CD4-positive, alpha-beta memory T cell (primary cell): Measurements from ENCODE around the gene LCE3A. TPM values are rescaled to one million over a fixed set of nuclear protein-coding genes. Genes with fewer than 3 reads are reported as not detected.
"Not testable (repeated sequence)": the region's sequence is repeated elsewhere in the genome, so short reads cannot be mapped to it uniquely, and the experiment has no call there.

Source experiments
- CTCF ChIA-PET: fragments of 350-600 bp; sonication (Branson Sonifier 250); formaldehyde crosslinking; loops from one replicate; lab custom pipeline; 2021; ENCODE audit warnings: inconsistent platforms; ENCODE audit not compliant: partially characterized antibody; lab: Charles Lee
- POLR2A ChIA-PET: fragments of 350-600 bp; sonication (Branson Sonifier 250); formaldehyde crosslinking; loops from one replicate; lab custom pipeline; 2021; ENCODE audit not compliant: partially characterized antibody; lab: Charles Lee
- DNase-seq, 5 donors: peaks; one replicate each; pipeline versions ENCODE4 v3.0.0 to v3.0.0-alpha.2; 2020 to 2022; ENCODE audit warnings: mixed read lengths in 1 of 5
- H3K27ac ChIP-seq: one replicate; pipeline ENCODE4 v1.7.0; 2013; ENCODE audit warnings: low read depth, low read length
- H3K27me3 ChIP-seq: 2 replicates; pipeline ENCODE4 v1.7.0; 2013; ENCODE audit warnings: mild to moderate bottlenecking, low read length, moderate library complexity; ENCODE audit not compliant: insufficient read depth
- H3K36me3 ChIP-seq: 2 replicates; pipeline ENCODE4 v1.7.0; 2013; ENCODE audit warnings: mild to moderate bottlenecking, low read length, moderate library complexity; ENCODE audit not compliant: insufficient read depth
- H3K4me1 ChIP-seq: 2 replicates; pipeline ENCODE4 v1.7.0; 2013; ENCODE audit warnings: mild to moderate bottlenecking, low read length, moderate library complexity; ENCODE audit not compliant: insufficient read depth
- H3K4me3 ChIP-seq, 2 donors: one replicate each; pipeline ENCODE4 v1.7.0; 2013; ENCODE audit warnings: low read length in 2 of 2, mild to moderate bottlenecking in 1 of 2
- H3K9me3 ChIP-seq, 2 donors: one replicate each; pipeline ENCODE4 v1.7.0; 2013; ENCODE audit warnings: low read length in 2 of 2, control low read depth in 1 of 2; ENCODE audit not compliant: control insufficient read depth in 1 of 2
- H3K27ac Mint-ChIP-seq, 7 donors: one replicate each; pipeline ENCODE4 v1.8.0; 2020 to 2021; ENCODE audit warnings: mixed read lengths in 7 of 7, mild to moderate bottlenecking in 6 of 7, inconsistent platforms in 3 of 7, moderate library complexity in 3 of 7
- H3K27me3 Mint-ChIP-seq, 2 donors: one replicate each; pipeline ENCODE4 v1.8.0; 2020 to 2021; ENCODE audit warnings: mixed read lengths in 2 of 2
- H3K36me3 Mint-ChIP-seq, 2 donors: one replicate each; pipeline ENCODE4 v1.8.0; 2020 to 2021; ENCODE audit warnings: mixed read lengths in 2 of 2, inconsistent platforms in 1 of 2, mild to moderate bottlenecking in 1 of 2
- H3K4me1 Mint-ChIP-seq, 4 donors: one replicate each; pipeline ENCODE4 v1.8.0; 2020 to 2021; ENCODE audit warnings: mixed read lengths in 4 of 4, mild to moderate bottlenecking in 1 of 4
- H3K4me3 Mint-ChIP-seq, 8 donors: one replicate each; pipeline ENCODE4 v1.8.0; 2020 to 2021; ENCODE audit warnings: mixed read lengths in 8 of 8, mild to moderate bottlenecking in 7 of 8, moderate library complexity in 6 of 8, inconsistent platforms in 3 of 8
- H3K9me3 Mint-ChIP-seq, 8 donors: one replicate each; pipeline ENCODE4 v1.8.0; 2020 to 2021; ENCODE audit warnings: mixed read lengths in 8 of 8, mild to moderate bottlenecking in 5 of 8, inconsistent platforms in 3 of 8, moderate library complexity in 1 of 8
- intact Hi-C: fragments of 100-400 bp; cut with micrococcal nuclease; formaldehyde crosslinking; loops from one replicate; pipeline ENCODE4 v1.15.1; 2023
- polyA plus RNA-seq, 2 donors: library from polyadenylated mRNA; unstranded; fragments of 300-500 nt; fragmentation: Illumina TruSeq; gene quantifications; one replicate each; pipeline ENCODE4 v1.2.3, GENCODE V29; 2021
- total RNA-seq, 2 experiments: library from RNA; stranded (reverse); gene quantifications; one replicate each; pipeline ENCODE4 v1.2.3, GENCODE V29; 2021

Gene LCE3A
- total and polyA plus RNA-seq, 4 experiments from 2014 or later = not detected

- ChIA-PET POLR2A (no interaction called here), CTCF (no interaction called here)
- Histone ChIP-seq H3K4me1 (no peaks in the 10 kb centered on the region), H3K36me3 (no peaks in the 10 kb centered on the region), H3K4me3 (no peak within 1 kb of the TSS), H3K27ac (no peak within 1 kb of the TSS), H3K9me3 (no peaks in the 10 kb centered on the region), H3K27me3 (no peaks in the 10 kb centered on the region)
- no peaks in the 10 kb centered on the region for H3K36me3 Mint-ChIP-seq
- no peak for DNase-seq
- peaks cover 13 to 15% of the 10 kb centered on the region in 2 donors for H3K27me3 Mint-ChIP-seq
- peaks cover 0 to 1% (median 0%) of the 10 kb centered on the region in 8 donors for H3K9me3 Mint-ChIP-seq
- peaks cover 0 to 3% (median 0%) of the 10 kb centered on the region in 4 donors for H3K4me1 Mint-ChIP-seq
- no peak within 1 kb of the TSS for H3K4me3 Mint-ChIP-seq
- H3K27ac Mint-ChIP-seq = no peak within 1 kb of the TSS
- intact Hi-C loops = no loop called here
Observed at GRCh38 chr1:152580433-152580832, 42.5 kb downstream of the LCE3A start, which contains the start of gene LCE3D. Gene LCE3D, minus strand, starts transcription at chr1:152580516. Its CDS starts 580 bp downstream, at chr1:152579936.

GRCh38 chr1:152579526-152579925, 43.4 kb downstream of the LCE3A start:
- H3K9me3 ChIP-seq, DNase-seq, H3K36me3 ChIP-seq, H3K4me3 ChIP-seq, H3K9me3 Mint-ChIP-seq, H3K27ac ChIP-seq, H3K36me3 Mint-ChIP-seq, H3K27ac Mint-ChIP-seq, H3K4me3 Mint-ChIP-seq, H3K4me1 ChIP-seq, POLR2A ChIA-PET, H3K4me1 Mint-ChIP-seq, H3K27me3 ChIP-seq, CTCF ChIA-PET, intact Hi-C loops: not testable (repeated sequence)
- H3K27me3 Mint-ChIP-seq = peaks cover 15 to 21% of the 10 kb centered on the region in 2 donors

- CTCF ChIA-PET = no interaction called here
- Mint-ChIP-seq H3K36me3 (no peaks in the 10 kb centered on the region), H3K4me1 (peaks cover 0 to 3% (median 0%) of the 10 kb centered on the region in 4 donors), H3K27me3 (peaks cover 24 to 36% of the 10 kb centered on the region in 2 donors), H3K4me3 (no peak overlapping the region), H3K27ac (no peak overlapping the region), H3K9me3 (peaks cover 0 to 3% (median 0%) of the 10 kb centered on the region in 8 donors)
- no peaks in the 10 kb centered on the region for H3K27me3 ChIP-seq
- H3K36me3 ChIP-seq = no peaks in the 10 kb centered on the region
- DNase-seq = no peak
- POLR2A ChIA-PET = no interaction called here
- H3K27ac ChIP-seq = no peak overlapping the region
- intact Hi-C loops = no loop called here
- H3K4me3 ChIP-seq = no peak overlapping the region
- H3K4me1 ChIP-seq = no peaks in the 10 kb centered on the region
- no peaks in the 10 kb centered on the region for H3K9me3 ChIP-seq
Observed at GRCh38 chr1:152577168-152577567, 45.7 kb downstream of the LCE3A start.

Other genes starting within 250 kb of the LCE3A start
- not detected for gene CRNN, start 208.8 kb downstream of the LCE3A start, total RNA-seq
- gene CRNN, start 208.8 kb downstream of the LCE3A start, polyA plus RNA-seq = not detected
- not detected for gene LCE5A, start 112.3 kb downstream of the LCE3A start, total RNA-seq
- gene LCE5A, start 112.3 kb downstream of the LCE3A start, polyA plus RNA-seq = not detected
- not detected for gene CRCT1, start 108.6 kb downstream of the LCE3A start, total RNA-seq
- gene CRCT1, start 108.6 kb downstream of the LCE3A start, polyA plus RNA-seq = not detected
- gene LCE3E, start 56.3 kb downstream of the LCE3A start, total RNA-seq = not detected
- gene LCE3E, start 56.3 kb downstream of the LCE3A start, polyA plus RNA-seq = not detected
- not detected for gene LCE3D, start 42.6 kb downstream of the LCE3A start, total RNA-seq
- gene LCE3D, start 42.6 kb downstream of the LCE3A start, polyA plus RNA-seq = not detected
- not detected for gene LCE3C, start 22.9 kb downstream of the LCE3A start, total RNA-seq
- gene LCE3C, start 22.9 kb downstream of the LCE3A start, polyA plus RNA-seq = not detected
- gene LCE3B, start 9.3 kb downstream of the LCE3A start, total RNA-seq = not detected
- gene LCE3B, start 9.3 kb downstream of the LCE3A start, polyA plus RNA-seq = not detected
- gene LCE2D, start 40.3 kb upstream of the LCE3A start, total RNA-seq = not detected
- gene LCE2D, start 40.3 kb upstream of the LCE3A start, polyA plus RNA-seq = not detected
- gene LCE2C, start 52.2 kb upstream of the LCE3A start, total RNA-seq = not detected
- gene LCE2C, start 52.2 kb upstream of the LCE3A start, polyA plus RNA-seq = not detected
- not detected for gene LCE2B, start 63.0 kb upstream of the LCE3A start, total RNA-seq
- not detected for gene LCE2B, start 63.0 kb upstream of the LCE3A start, polyA plus RNA-seq
- not detected for gene LCE2A, start 75.2 kb upstream of the LCE3A start, total RNA-seq
- not detected for gene LCE2A, start 75.2 kb upstream of the LCE3A start, polyA plus RNA-seq
- not detected for gene LCE4A, start 85.1 kb upstream of the LCE3A start, total RNA-seq
- gene LCE4A, start 85.1 kb upstream of the LCE3A start, polyA plus RNA-seq = not detected
- gene KPRP, start 134.9 kb upstream of the LCE3A start, total RNA-seq = not detected
- not detected for gene KPRP, start 134.9 kb upstream of the LCE3A start, polyA plus RNA-seq
- gene LCE1F, start 152.0 kb upstream of the LCE3A start, total RNA-seq = not detected
- gene LCE1F, start 152.0 kb upstream of the LCE3A start, polyA plus RNA-seq = not detected
- gene LCE1E, start 163.2 kb upstream of the LCE3A start, total RNA-seq = not detected
- gene LCE1E, start 163.2 kb upstream of the LCE3A start, polyA plus RNA-seq = not detected
- not detected for gene LCE1D, start 173.6 kb upstream of the LCE3A start, total RNA-seq
- gene LCE1D, start 173.6 kb upstream of the LCE3A start, polyA plus RNA-seq = not detected
- not detected for gene LCE1C, start 183.5 kb upstream of the LCE3A start, total RNA-seq
- gene LCE1C, start 183.5 kb upstream of the LCE3A start, polyA plus RNA-seq = not detected
- gene LCE1B, start 188.9 kb upstream of the LCE3A start, total RNA-seq = not detected
- not detected for gene LCE1B, start 188.9 kb upstream of the LCE3A start, polyA plus RNA-seq
- not detected for gene LCE1A, start 204.4 kb upstream of the LCE3A start, total RNA-seq
- gene LCE1A, start 204.4 kb upstream of the LCE3A start, polyA plus RNA-seq = not detected
- not detected for gene LCE6A, start 219.8 kb upstream of the LCE3A start, total RNA-seq
- gene LCE6A, start 219.8 kb upstream of the LCE3A start, polyA plus RNA-seq = not detected
- not detected for gene LCE7A, start 236.9 kb upstream of the LCE3A start, total RNA-seq
- not detected for gene LCE7A, start 236.9 kb upstream of the LCE3A start, polyA plus RNA-seq